Measurements from ENCODE around the gene ETFB.

- TF ChIP-seq CTCF (IDR thresholded peaks at IDR 0.05), result no peak
- no peak for TF ChIP-seq POLR2A (IDR thresholded peaks at IDR 0.05)
Observed at GRCh38 chr19:51365211-51365964, 800 bp downstream of the ETFB start.
